GM18498 (cell line): Measurements from ENCODE around the gene HS3ST3A1.

ENCODE experiments used
- ATAC-seq: cut with Tn5 transposase; IDR thresholded peaks from one replicate; pipeline ENCODE4 v1.9.1; 2021; ENCODE audit warnings: mild to moderate bottlenecking, moderate library complexity; ENCODE audit not compliant: unreplicated experiment

The HS3ST3A1 gene

GRCh38 chr17:13598353-13599167 lies 3.2 kb downstream of the HS3ST3A1 start:
- no peak for ATAC-seq

DNA sequence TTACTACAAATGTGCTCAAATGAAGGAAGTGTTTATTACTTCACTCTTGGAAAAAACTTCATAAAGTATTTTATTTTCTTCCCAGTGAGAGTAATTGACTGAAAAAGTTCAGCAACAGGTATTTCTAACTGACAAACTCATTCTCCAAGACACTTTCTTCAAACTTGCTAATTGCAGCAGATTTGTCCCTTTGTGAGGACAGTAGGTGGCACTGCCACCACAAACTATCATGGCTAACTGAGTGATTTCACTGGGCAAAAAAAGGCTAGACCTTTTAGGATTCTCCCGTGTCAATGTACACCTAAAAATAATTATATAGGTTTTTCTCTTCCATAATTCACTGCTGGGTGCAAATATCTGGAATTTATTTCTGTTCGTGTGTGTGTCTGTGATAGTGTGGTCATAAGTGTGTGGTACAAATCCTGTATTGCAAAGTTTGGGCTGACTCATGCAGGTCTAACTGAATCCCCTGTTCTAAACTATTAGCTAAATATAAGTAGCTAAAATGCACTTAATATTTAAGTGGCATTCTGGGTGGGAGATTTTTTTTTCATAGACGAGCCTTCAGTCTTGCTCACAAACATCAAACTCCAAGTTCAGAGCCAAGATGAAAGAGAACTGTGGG lies 3.9 kb downstream of the HS3ST3A1 start:
- no peak for ATAC-seq

DNA sequence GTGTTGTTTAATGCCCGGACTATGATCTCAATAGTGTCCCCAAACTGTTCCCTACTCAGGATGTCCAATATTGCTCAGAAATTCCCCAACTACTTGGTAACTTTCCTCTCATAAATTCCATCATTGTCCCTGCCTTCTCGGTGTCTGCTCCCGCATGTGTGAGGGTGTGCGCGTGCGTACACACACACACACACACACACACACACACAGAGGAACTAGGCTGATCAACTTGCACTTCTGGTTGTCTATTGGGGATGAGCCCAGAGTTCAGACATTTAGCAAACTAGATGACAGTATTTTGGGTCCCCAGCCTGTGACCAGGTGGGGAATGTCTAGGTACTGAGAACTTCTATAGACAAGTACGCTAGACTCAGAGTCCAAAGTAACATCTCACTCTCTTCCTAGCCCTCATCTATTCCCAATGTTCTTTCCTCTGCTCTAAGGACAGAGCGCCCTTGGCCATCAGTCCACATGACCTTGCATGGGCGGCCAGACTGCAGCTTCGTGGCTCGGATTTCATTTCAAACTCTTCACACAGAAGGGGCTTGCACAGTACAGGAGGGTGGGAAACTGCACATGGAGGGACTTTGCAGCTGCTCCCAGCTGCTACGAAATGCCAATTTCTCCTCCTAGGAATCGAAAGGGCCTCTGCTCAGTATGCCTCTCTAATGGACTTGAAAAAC lies 5.3 kb downstream of the HS3ST3A1 start:
- ATAC-seq: no peak

DNA sequence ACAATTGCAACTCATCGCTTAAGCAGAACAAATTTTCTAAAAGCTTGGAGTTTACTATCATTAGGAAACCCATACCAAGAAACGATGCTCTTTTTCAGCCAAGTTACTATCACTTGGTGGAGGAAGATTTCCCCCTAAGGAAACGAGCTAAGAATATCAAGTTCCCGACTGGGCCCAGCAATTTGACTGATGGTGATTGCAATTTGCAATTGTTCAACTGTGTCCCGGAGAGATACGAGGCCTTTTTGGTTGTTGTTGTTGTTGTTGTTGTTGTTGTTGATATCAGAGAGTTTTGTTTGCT lies 6.2 kb downstream of the HS3ST3A1 start:
- no peak for ATAC-seq

DNA sequence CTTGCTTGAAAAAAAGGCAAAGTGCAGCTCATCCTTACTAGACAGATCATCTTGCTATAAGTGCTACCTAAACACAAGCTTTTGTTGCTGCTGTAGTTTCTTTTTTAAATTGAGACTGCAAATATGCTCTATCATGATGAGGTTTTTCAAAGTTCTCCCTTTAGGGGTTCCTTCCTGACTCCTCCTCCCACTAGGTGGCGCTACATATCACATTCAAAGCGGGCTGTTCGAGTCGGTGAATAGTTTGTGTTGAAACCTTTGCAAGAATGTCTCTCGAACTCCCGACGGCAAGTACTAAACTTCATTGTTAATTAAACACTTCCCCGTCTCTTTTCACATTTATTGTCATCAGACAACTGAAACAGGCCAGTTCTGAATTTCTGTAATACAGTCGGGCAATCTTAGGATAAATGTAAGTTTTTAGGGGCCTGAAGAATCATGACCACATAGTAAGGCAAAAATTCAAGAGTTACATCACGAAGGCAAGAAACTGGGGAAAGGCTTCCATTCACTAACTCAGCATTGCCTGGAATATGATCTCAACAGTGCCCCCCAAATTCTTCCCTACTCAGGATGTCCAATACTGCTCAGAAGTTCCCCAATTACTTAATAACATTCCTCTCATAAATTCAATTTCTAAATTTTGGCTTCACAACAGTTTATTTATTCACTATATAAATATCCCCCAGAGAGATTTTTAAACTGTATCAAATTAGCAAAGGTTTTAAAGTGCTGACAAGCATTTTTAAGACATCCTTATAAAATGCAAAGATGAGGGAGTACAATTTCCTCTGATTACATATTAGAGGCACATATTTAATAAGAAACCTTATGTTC lies 6.7 kb downstream of the HS3ST3A1 start:
- no peak for ATAC-seq

DNA sequence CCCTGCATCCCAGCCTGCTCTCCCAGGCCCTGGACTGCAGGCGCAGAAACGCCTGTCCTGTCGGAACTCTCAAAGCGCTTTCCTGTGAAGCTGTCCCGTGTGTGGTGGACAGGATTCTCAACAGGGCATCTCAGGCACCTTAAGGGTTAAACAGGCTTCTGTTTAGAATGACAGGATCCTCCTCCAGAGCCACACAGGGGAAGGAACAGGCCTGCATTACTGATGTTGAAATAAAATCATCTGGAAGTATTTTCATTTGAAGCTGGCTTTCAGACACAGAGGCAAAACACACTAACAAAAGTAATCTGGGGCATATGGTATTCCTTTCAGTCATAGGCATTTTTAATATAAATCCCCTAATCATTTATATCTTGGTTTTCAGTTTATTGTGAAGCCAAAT lies 7.4 kb downstream of the HS3ST3A1 start:
- no peak for ATAC-seq

DNA sequence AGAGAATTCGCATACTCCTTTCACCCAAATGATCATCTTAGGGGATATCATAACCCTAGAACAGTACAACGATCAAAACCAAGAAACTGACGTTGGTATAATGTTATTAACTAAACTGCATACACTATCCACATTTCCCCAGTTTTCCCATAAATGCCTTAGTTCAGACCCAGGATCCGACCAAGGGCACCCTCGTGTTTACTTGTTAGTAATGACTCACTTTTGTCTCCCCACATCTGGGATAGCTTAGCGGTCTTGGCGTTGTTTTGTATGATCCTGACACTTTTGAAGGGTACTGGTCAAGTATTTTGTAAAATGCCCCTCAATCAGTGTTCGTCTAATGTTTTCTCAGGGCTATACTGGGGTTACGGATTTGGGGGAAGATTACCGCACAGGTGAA lies 8.0 kb downstream of the HS3ST3A1 start:
- ATAC-seq: no peak

GRCh38 chr17:13593021-13593751 lies 8.5 kb downstream of the HS3ST3A1 start:
- no peak for ATAC-seq

GRCh38 chr17:13592427-13592826 lies 9.3 kb downstream of the HS3ST3A1 start:
- ATAC-seq: no peak

DNA sequence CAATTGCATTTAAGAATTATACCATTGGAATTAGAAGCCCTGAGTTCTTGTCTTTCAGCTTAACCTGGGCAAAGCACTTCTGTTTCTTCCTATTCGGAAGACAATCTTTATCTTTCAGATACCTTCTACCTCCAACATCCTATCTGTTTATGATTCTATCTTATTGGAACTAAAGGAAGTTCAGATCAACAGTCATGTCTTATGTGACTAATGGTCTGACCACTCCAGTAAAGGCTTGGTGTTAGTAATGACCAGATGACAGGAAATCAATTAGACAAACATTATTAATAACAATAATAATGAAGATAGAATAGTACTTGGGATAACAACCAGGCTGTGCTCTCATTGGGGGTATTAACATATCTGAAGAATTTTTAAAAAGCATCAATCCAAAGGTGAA lies 11.3 kb downstream of the HS3ST3A1 start:
- no peak for ATAC-seq

GRCh38 chr17:13589658-13590057 lies 12.1 kb downstream of the HS3ST3A1 start:
- no peak for ATAC-seq

- ATAC-seq: no peak
These were observed 14.0 kb downstream of the HS3ST3A1 start for GRCh38 chr17:13587487-13588338.

DNA sequence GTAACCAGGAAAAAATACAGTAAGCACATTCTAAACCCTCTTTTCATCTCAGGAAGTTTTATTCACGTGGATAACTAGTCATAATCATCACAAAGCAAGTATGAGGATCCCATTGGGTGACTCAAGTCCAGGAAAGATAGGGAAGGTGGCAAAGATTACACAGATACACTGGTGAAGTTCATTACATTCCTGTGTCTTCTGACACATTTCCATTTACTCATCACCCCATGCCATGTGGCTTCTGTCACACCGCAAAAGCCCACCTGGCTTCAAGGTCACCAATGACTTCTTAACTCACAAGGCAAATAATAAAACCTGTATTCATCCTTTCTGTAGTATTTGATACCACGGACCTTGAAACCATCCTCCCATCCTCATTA lies 17.0 kb downstream of the HS3ST3A1 start:
- no peak for ATAC-seq

DNA sequence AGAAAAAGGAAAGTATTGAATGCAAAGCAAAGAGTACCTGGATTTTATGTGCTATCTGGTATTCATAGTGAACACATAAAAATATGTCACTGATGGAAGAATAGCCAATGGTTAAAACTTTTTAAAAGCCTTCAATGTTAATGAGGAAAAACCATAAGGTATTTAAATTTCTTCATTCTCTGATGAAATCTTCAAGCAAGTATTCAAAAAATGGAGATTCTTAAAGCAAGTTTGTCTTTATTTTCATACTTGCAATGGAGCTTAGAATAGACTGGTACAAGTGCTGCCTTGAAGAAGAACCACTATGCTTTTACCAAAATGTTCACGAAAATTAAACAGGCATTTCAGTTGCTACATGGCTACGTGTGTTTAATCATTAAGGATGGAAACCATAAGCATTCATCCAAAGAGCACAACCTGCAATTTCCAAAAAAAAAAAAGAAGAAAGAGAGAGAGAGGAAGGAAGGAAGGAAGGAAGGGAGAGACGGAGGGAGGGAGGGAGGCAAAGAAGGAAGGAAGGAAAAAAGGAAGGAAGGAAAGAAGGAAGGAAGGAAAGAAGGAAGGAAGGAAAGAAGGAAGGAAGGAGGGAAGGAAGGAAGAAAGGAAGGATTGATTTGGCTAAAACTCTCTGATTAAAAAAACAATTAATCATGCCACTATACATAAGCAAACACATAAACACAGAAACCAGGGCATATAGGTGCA lies 17.6 kb downstream of the HS3ST3A1 start:
- no peak for ATAC-seq

GRCh38 chr17:13582776-13583547 lies 18.8 kb downstream of the HS3ST3A1 start:
- no peak for ATAC-seq

GRCh38 chr17:13581925-13582324 lies 19.8 kb downstream of the HS3ST3A1 start:
- ATAC-seq: no peak

DNA sequence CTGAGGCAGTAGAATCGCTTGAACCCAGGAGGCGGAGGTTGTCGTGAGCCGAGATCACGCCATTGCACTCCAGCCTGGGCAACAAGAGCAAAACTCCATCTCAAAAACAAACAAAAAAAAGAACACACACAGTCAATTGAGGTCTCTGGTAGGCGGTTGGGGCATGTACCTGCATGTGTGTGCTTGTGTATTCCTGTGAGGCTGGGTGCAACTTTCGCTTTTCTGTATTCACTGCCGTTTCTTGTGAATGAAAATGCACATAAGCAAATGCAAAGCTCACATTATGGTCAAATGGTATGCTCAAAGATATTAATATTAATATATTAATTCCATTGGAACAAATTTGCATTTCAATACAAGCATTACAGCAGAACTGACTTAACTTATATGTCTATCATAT lies 20.9 kb downstream of the HS3ST3A1 start:
- no peak for ATAC-seq
